Ascending aorta (tissue), 2 donors: ENCODE measurements around the gene PRPS1L1. TPM values are rescaled to one million over a fixed set of nuclear protein-coding genes. Genes with fewer than 3 reads are reported as not detected.

Experiments used
- DNase-seq, 2 donors: peaks; one replicate each; pipeline ENCODE4 v3.0.0-alpha.2; 2019; ENCODE audit warnings: low spot score in 2 of 2
- H3K27ac ChIP-seq, 2 donors: fragments of 200-600 bp; sonication (generic); one replicate each; pipeline ENCODE4 v1.5.1; 2016 to 2017; ENCODE audit warnings: mild to moderate bottlenecking in 1 of 2
- H3K27me3 ChIP-seq: fragments of 200-600 bp; sonication (generic); one replicate; pipeline ENCODE4 v1.5.1; 2017
- H3K36me3 ChIP-seq, 2 donors: fragments of 200-600 bp; sonication (generic); one replicate each; pipeline ENCODE4 v1.5.1; 2016
- H3K4me1 ChIP-seq, 2 donors: fragments of 200-600 bp; sonication (generic); one replicate each; pipeline ENCODE4 v1.5.1; 2016 to 2017; ENCODE audit warnings: mild to moderate bottlenecking in 1 of 2
- H3K4me3 ChIP-seq, 2 donors: fragments of 200-600 bp; sonication (generic); one replicate each; pipeline ENCODE4 v1.5.1; 2016 to 2017; ENCODE audit warnings: mild to moderate bottlenecking in 1 of 2
- H3K9me3 ChIP-seq, 2 donors: fragments of 200-600 bp; sonication (generic); one replicate each; pipeline ENCODE4 v1.5.1; 2016
- intact Hi-C: fragments of 100-400 bp; cut with DNase I; formaldehyde crosslinking; loops from one replicate; pipeline ENCODE4 v1.15.1; 2023
- total RNA-seq: library from RNA; depleted of rRNA; stranded (reverse); fragments of >200 nt; gene quantifications from one replicate; pipeline ENCODE4 v1.1.0, GENCODE V29; 2016
- TF ChIP-seq, protein P1 (sequence below), 3 experiments: fragments of 200-600 bp in 2 of 3; fragments of 450-650 bp in 1 of 3; sonication (generic) in 2 of 3; IDR thresholded peaks; one replicate each; pipeline ENCODE4 v1.5.1; 2016 to 2019; ENCODE audit warnings: antibody characterized with exemption in 3 of 3, mild to moderate bottlenecking in 1 of 3, moderate library complexity in 1 of 3

PRPS1L1 gene
- total RNA-seq, 1 donor from 2014 or later = not detected

DNA sequence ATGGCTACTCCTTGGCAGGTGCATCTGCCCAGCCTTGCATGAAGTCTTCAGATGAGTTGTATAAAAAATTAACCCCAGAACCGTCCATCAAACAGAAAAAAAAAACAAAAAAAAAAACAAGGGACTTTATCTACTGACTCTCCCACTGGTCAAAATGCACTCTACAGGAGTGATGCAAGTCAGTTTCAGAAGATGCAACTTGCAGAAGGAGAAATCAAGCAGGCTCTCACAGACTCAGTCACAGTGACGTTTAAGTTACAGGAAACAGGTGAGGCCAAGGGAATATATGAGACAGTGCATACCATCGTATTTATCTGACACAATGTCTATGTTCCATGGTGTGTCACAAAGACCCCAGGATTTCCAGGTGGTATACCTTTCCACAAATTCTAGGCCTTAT, 17.5 kb upstream of the PRPS1L1 start:
- Histone ChIP-seq H3K27me3 (no peaks in the 10 kb centered on the region), H3K27ac (no peak overlapping the region), H3K4me3 (no peak overlapping the region), H3K9me3 (no peaks in the 10 kb centered on the region), H3K36me3 (no peaks in the 10 kb centered on the region), H3K4me1 (no peaks in the 10 kb centered on the region)
- TF ChIP-seq, protein P1, sequence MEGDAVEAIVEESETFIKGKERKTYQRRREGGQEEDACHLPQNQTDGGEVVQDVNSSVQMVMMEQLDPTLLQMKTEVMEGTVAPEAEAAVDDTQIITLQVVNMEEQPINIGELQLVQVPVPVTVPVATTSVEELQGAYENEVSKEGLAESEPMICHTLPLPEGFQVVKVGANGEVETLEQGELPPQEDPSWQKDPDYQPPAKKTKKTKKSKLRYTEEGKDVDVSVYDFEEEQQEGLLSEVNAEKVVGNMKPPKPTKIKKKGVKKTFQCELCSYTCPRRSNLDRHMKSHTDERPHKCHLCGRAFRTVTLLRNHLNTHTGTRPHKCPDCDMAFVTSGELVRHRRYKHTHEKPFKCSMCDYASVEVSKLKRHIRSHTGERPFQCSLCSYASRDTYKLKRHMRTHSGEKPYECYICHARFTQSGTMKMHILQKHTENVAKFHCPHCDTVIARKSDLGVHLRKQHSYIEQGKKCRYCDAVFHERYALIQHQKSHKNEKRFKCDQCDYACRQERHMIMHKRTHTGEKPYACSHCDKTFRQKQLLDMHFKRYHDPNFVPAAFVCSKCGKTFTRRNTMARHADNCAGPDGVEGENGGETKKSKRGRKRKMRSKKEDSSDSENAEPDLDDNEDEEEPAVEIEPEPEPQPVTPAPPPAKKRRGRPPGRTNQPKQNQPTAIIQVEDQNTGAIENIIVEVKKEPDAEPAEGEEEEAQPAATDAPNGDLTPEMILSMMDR (IDR thresholded peaks at IDR 0.05) = no peak
- no peak for DNase-seq
- intact Hi-C loops = no loop called here

DNA sequence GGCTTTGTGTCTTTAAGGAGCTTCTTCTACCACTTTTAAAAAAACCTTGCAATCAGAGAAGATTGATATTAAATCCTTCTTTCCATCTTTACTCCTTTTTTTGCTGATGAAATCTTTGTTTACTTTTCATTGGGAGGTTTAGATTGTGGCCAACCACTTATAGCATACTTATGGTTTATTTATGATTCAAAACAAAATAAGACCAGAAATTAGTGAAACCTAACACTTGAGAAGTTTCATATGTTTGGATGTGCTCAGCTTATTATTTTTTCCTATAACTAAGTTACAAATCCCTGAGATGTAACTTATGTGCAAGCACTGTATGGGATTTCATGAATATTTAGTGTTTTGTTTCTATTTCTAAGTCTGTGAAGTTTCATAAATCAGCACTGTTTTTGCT, 13.5 kb upstream of the PRPS1L1 start:
- DNase-seq = no peak

DNA sequence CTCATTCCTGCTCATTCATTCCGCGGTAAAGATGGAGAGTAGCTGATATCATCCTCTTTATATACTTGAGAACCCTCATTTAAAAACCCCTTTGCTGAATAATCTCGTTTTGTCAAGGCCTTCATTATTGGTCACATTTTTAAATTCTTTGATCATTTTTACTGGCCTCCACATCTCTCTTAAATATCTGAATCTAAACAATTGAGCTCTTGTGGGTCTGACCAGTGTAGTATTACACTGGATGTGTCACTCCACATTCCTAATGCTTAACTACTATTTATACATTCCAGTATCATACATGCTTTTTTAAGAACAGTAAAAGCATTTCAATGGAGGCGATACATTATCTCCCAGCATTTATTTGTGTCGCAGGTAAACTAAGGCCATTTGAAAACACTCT, 12.6 kb upstream of the PRPS1L1 start:
- Histone ChIP-seq H3K9me3 (no peaks in the 10 kb centered on the region), H3K27me3 (no peaks in the 10 kb centered on the region), H3K36me3 (no peaks in the 10 kb centered on the region), H3K4me3 (no peak overlapping the region), H3K4me1 (no peaks in the 10 kb centered on the region), H3K27ac (no peak overlapping the region)
- TF ChIP-seq, protein P1 (IDR thresholded peaks at IDR 0.05) = no peak
- DNase-seq = no peak
- intact Hi-C loops = no loop called here

More for the DNA sequence above, 13.5 kb upstream of the PRPS1L1 start:
- H3K4me1 ChIP-seq = no peaks in the 10 kb centered on the region
- H3K36me3 ChIP-seq = no peaks in the 10 kb centered on the region
- H3K9me3 ChIP-seq = no peaks in the 10 kb centered on the region
- intact Hi-C loops = no loop called here
- no peak overlapping the region for H3K27ac ChIP-seq
- H3K27me3 ChIP-seq = no peaks in the 10 kb centered on the region
- TF ChIP-seq, protein P1 (IDR thresholded peaks at IDR 0.05) = no peak
- no peak overlapping the region for H3K4me3 ChIP-seq

DNA sequence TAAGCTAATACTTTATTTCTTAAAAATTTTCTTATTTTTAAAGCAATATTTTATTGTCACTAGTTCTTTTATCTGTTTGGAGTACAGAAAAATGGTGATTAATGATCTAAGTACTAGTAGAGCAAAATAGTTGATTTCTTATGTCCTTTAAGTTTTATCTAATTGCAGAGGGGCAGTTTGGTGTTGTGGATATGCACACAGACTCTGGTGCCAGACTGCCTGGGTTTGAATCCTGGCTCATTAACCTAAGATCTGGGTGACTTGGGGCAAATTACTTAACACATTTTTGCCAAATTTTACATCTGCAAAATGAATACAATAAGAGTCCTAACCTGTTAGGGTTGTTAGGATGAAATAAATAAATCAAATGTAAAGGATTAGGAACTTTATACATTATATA, 10.7 kb upstream of the PRPS1L1 start:
- Histone ChIP-seq H3K36me3 (no peaks in the 10 kb centered on the region), H3K27ac (no peak overlapping the region)

DNA sequence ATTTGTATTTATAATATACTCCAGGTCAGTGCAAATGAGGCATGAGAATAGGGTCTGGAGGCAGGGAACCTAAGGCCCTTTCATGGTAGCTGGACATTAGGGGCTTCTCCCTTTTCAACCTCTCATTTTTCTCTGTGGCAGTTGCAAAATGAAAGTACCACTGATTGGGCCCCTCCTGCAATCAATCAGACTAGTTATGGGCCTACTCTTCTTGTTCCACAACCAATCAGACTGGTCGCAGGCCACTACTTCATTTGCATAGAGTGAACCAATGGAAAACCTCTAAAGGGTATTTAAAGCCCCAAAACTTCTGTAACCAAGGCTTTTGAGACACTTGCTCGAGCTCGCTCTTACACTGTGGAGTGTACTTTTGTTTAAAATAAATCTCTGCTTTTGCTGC, 10.0 kb upstream of the PRPS1L1 start:
- Histone ChIP-seq H3K36me3 (no peaks in the 10 kb centered on the region), H3K4me3 (no peak overlapping the region), H3K27ac (no peak overlapping the region), H3K4me1 (no peaks in the 10 kb centered on the region), H3K9me3 (no peaks in the 10 kb centered on the region), H3K27me3 (no peaks in the 10 kb centered on the region)
- no peak for DNase-seq
- intact Hi-C loops = no loop called here
- TF ChIP-seq, protein P1 (IDR thresholded peaks at IDR 0.05) = no peak

More for the DNA sequence above, 10.7 kb upstream of the PRPS1L1 start:
- no peaks in the 10 kb centered on the region for H3K9me3 ChIP-seq
- H3K4me3 ChIP-seq = no peak overlapping the region
- H3K4me1 ChIP-seq = no peaks in the 10 kb centered on the region
- TF ChIP-seq, protein P1 (IDR thresholded peaks at IDR 0.05) = no peak
- intact Hi-C loops = no loop called here
- no peaks in the 10 kb centered on the region for H3K27me3 ChIP-seq
- DNase-seq = no peak

DNA sequence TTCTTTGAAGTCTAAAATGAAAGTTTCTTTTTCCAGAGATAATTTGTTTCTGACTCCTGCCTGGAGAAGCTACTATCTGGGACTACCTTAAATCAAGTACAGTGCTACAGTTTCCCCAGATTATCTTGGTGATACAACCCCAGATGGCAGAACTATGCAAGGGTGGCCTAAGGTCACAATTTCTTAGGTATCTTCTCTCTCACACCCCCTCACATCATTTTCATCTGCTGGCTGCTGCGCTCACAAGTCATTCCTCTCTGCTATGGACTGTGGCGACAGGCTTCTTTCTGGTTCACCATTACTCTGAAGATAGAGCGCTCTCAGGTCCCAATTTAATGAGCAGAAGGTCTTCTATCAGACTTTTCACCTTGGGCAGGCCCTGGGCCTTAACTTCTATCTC, 9.1 kb upstream of the PRPS1L1 start:
- no peaks in the 10 kb centered on the region for H3K9me3 ChIP-seq
- no peaks in the 10 kb centered on the region for H3K27me3 ChIP-seq
- no peak for DNase-seq
- no peaks in the 10 kb centered on the region for H3K4me1 ChIP-seq
- TF ChIP-seq, protein P1 (IDR thresholded peaks at IDR 0.05) = no peak
- intact Hi-C loops = no loop called here
- no peaks in the 10 kb centered on the region for H3K36me3 ChIP-seq
- H3K4me3 ChIP-seq = no peak overlapping the region
- no peak overlapping the region for H3K27ac ChIP-seq
